Measurements from ENCODE around the gene ACTC1. TPM values are rescaled to one million over a fixed set of nuclear protein-coding genes. Genes with fewer than 3 reads are reported as not detected.

Gene ACTC1
- total and polyA plus RNA-seq, 2 experiments from 2014 or later: 26.2 to 35.9 TPM

DNA sequence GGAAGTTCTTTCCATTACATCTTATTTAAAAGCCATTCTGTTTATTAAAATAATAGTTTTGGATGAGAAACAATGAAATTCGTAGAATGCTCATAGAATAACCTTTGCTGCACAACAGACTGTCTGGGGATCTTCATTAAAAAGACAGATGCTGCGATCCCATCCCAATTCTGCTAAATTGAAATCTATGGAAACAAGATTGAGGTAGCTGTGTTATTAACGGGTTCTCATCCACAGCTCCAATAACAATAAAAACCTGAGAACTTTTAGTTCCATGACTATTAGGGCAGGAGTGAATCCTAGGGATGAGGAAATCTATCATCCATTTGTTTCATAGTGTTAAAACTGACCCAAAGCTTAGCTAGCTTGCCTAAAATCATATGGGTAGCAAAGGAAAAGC lies 38.1 kb downstream of the ACTC1 start:
- no peak overlapping the region for H3K4me3 Mint-ChIP-seq
- ATAC-seq: no peak
- peaks cover 37% of the 10 kb centered on the region for H3K27me3 Mint-ChIP-seq (ENCODE audit: insufficient read depth, low read depth, poor library complexity)
- TF ChIP-seq NANOG (IDR thresholded peaks at IDR 0.05; ENCODE audit: borderline replicate concordance): no peak
- no peak for TF ChIP-seq POLR2AphosphoS5 (IDR thresholded peaks at IDR 0.05; ENCODE audit: low read depth)
- TF ChIP-seq, protein P1, sequence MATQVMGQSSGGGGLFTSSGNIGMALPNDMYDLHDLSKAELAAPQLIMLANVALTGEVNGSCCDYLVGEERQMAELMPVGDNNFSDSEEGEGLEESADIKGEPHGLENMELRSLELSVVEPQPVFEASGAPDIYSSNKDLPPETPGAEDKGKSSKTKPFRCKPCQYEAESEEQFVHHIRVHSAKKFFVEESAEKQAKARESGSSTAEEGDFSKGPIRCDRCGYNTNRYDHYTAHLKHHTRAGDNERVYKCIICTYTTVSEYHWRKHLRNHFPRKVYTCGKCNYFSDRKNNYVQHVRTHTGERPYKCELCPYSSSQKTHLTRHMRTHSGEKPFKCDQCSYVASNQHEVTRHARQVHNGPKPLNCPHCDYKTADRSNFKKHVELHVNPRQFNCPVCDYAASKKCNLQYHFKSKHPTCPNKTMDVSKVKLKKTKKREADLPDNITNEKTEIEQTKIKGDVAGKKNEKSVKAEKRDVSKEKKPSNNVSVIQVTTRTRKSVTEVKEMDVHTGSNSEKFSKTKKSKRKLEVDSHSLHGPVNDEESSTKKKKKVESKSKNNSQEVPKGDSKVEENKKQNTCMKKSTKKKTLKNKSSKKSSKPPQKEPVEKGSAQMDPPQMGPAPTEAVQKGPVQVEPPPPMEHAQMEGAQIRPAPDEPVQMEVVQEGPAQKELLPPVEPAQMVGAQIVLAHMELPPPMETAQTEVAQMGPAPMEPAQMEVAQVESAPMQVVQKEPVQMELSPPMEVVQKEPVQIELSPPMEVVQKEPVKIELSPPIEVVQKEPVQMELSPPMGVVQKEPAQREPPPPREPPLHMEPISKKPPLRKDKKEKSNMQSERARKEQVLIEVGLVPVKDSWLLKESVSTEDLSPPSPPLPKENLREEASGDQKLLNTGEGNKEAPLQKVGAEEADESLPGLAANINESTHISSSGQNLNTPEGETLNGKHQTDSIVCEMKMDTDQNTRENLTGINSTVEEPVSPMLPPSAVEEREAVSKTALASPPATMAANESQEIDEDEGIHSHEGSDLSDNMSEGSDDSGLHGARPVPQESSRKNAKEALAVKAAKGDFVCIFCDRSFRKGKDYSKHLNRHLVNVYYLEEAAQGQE (IDR thresholded peaks at IDR 0.05; ENCODE audit: unreplicated experiment): no peak
- TF ChIP-seq STAT1 (IDR thresholded peaks at IDR 0.05; ENCODE audit: unreplicated experiment): no peak
- TF ChIP-seq EZH2 (IDR thresholded peaks at IDR 0.05; ENCODE audit: low read depth, unreplicated experiment): no peak
- no peak for TF ChIP-seq ZNF331 (CRISPR knock-in tag; IDR thresholded peaks at IDR 0.05; ENCODE audit: low read depth)
- TF ChIP-seq CREB1 (CRISPR knock-in tag; IDR thresholded peaks at IDR 0.05; ENCODE audit: low read depth): no peak
- H3K9me3 Mint-ChIP-seq: no peaks in the 10 kb centered on the region
- H3K36me3 Mint-ChIP-seq (ENCODE audit: low read depth): no peaks in the 10 kb centered on the region
- no peak for DNase-seq (ENCODE audit: low spot score)
- no peak overlapping the region for H3K4me3 ChIP-seq
- H4K20me1 ChIP-seq (replicated peaks; ENCODE audit: insufficient read depth): peaks cover 5% of the 10 kb centered on the region; the same call in 1 of the 2 replicates
- H3K4me2 ChIP-seq: no peak overlapping the region
- no peaks in the 10 kb centered on the region for H3F3A ChIP-seq (replicated peaks; ENCODE audit: low read depth)
- H3K4me1 ChIP-seq (ENCODE audit: insufficient read depth): peaks cover 7% of the 10 kb centered on the region
- no peaks in the 10 kb centered on the region for H3K36me3 ChIP-seq (ENCODE audit: insufficient read depth)
- no peak overlapping the region for H3K27ac Mint-ChIP-seq
- no peaks in the 10 kb centered on the region for H3K79me2 ChIP-seq (replicated peaks; ENCODE audit: insufficient read depth)
- H2AFZ ChIP-seq: no peak overlapping the region
- peaks cover 24% of the 10 kb centered on the region for H3K4me1 Mint-ChIP-seq
- H3K9me2 ChIP-seq (ENCODE audit: insufficient read depth): no peaks in the 10 kb centered on the region
- H3K27me3 ChIP-seq (ENCODE audit: insufficient read depth): peaks cover 58% of the 10 kb centered on the region
- no peak overlapping the region for H3K27ac ChIP-seq (ENCODE audit: low read depth)

DNA sequence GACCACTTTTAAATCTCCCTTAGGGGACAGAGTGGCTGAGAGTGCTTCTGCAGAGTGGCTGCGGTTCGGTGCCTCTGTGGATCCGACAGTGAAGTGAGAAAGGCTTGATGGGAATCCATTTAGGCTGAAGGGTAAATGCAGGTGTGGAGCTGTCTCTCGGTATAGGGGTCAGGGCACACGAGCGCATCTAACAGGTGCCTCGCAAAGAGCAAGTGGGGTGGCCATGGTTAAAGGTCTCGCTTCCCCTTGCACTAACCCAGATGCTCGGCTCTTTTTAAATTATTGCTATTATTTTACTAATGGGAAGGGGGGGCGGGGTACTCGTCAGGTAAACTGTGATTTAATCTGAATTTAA lies 40.0 kb downstream of the ACTC1 start:
- no peaks in the 10 kb centered on the region for H3K9me3 Mint-ChIP-seq
- Histone ChIP-seq H4K20me1 (replicated peaks; ENCODE audit: insufficient read depth) (peaks cover 5% of the 10 kb centered on the region; the same call in 1 of the 2 replicates), H3K27me3 (ENCODE audit: insufficient read depth) (peaks cover 58% of the 10 kb centered on the region), H3K36me3 (ENCODE audit: insufficient read depth) (no peaks in the 10 kb centered on the region), H2AFZ (peak overlapping the region; percentile 98), H3K4me1 (ENCODE audit: insufficient read depth) (peaks cover 7% of the 10 kb centered on the region), H3K4me2 (peak overlapping the region; percentile 97), H3K4me3 (peak overlapping the region; percentile 83), H3K27ac (ENCODE audit: low read depth) (no peak overlapping the region), H3K79me2 (replicated peaks; ENCODE audit: insufficient read depth) (no peaks in the 10 kb centered on the region), H3F3A (replicated peaks; ENCODE audit: low read depth) (no peaks in the 10 kb centered on the region), H3K9me2 (ENCODE audit: insufficient read depth) (no peaks in the 10 kb centered on the region)
- no peaks in the 10 kb centered on the region for H3K36me3 Mint-ChIP-seq (ENCODE audit: low read depth)
- H3K4me1 Mint-ChIP-seq: peaks cover 21% of the 10 kb centered on the region
- H3K27ac Mint-ChIP-seq: no peak overlapping the region
- peak overlapping the region; percentile 86 for H3K4me3 Mint-ChIP-seq
- peaks cover 37% of the 10 kb centered on the region for H3K27me3 Mint-ChIP-seq (ENCODE audit: insufficient read depth, low read depth, poor library complexity)
- ATAC-seq (peak; percentile 3; the same call in 2 of the 3 replicates), DNase-seq (ENCODE audit: low spot score) (no peak)
- TF ChIP-seq EZH2 (IDR thresholded peaks at IDR 0.05; ENCODE audit: low read depth, unreplicated experiment): no peak
- TF ChIP-seq STAT1 (IDR thresholded peaks at IDR 0.05; ENCODE audit: unreplicated experiment): no peak
- TF ChIP-seq, protein P2, sequence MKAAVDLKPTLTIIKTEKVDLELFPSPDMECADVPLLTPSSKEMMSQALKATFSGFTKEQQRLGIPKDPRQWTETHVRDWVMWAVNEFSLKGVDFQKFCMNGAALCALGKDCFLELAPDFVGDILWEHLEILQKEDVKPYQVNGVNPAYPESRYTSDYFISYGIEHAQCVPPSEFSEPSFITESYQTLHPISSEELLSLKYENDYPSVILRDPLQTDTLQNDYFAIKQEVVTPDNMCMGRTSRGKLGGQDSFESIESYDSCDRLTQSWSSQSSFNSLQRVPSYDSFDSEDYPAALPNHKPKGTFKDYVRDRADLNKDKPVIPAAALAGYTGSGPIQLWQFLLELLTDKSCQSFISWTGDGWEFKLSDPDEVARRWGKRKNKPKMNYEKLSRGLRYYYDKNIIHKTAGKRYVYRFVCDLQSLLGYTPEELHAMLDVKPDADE (IDR thresholded peaks at IDR 0.05): no peak
- TF ChIP-seq, protein P1 (IDR thresholded peaks at IDR 0.05; ENCODE audit: unreplicated experiment): no peak
- no peak for TF ChIP-seq ZNF331 (CRISPR knock-in tag; IDR thresholded peaks at IDR 0.05; ENCODE audit: low read depth)
- no peak for TF ChIP-seq POLR2AphosphoS5 (IDR thresholded peaks at IDR 0.05; ENCODE audit: low read depth)
